GM23338 (cell line): ENCODE measurements around the gene PHACTR1. TPM values are rescaled to one million over a fixed set of nuclear protein-coding genes. Genes with fewer than 3 reads are reported as not detected.
A peak's percentile ranks its signal among the peaks of the same experiment; 100 is the strongest.

ENCODE experiments used
- ATAC-seq: fragments of 200-7000 bp; cut with Tn5 transposase; 3 replicates; pipeline ENCODE4 v1.9.1; 2020
- DNase-seq: peaks from one replicate; pipeline ENCODE4 v3.0.0-alpha.2; 2015; ENCODE audit warnings: low spot score
- H2AFZ ChIP-seq: fragments of 200-600 bp; sonication (generic); 2 replicates; pipeline ENCODE4 v1.8.0; 2016; ENCODE audit warnings: antibody characterized with exemption, mild to moderate bottlenecking, moderate library complexity
- H3F3A ChIP-seq: fragments of 200-600 bp; sonication (generic); replicated peaks from 2 replicates; pipeline ENCODE4 v1.8.0; 2017; ENCODE audit warnings: antibody characterized with exemption, mixed run types, low read depth
- H3K27ac ChIP-seq: fragments of 200-600 bp; sonication (generic); 2 replicates; pipeline ENCODE4 v1.6.1; 2016; ENCODE audit warnings: low read depth
- H3K27me3 ChIP-seq: fragments of 200-600 bp; sonication (generic); 2 replicates; pipeline ENCODE4 v1.8.0; 2016; ENCODE audit warnings: mild to moderate bottlenecking, mixed run types, moderate library complexity; ENCODE audit not compliant: insufficient read depth
- H3K36me3 ChIP-seq: fragments of 200-600 bp; sonication (generic); 2 replicates; pipeline ENCODE4 v1.8.0; 2016; ENCODE audit warnings: mild to moderate bottlenecking; ENCODE audit not compliant: insufficient read depth
- H3K4me1 ChIP-seq: fragments of 200-600 bp; sonication (generic); 2 replicates; pipeline ENCODE4 v1.8.0; 2016; ENCODE audit warnings: mild to moderate bottlenecking, moderate library complexity; ENCODE audit not compliant: insufficient read depth
- H3K4me2 ChIP-seq: fragments of 200-600 bp; sonication (generic); 2 replicates; pipeline ENCODE4 v1.7.1; 2017; ENCODE audit warnings: mixed run types
- H3K4me3 ChIP-seq: fragments of 200-600 bp; sonication (generic); 2 replicates; pipeline ENCODE4 v1.6.1; 2016; ENCODE audit warnings: mixed run types
- H3K79me2 ChIP-seq: fragments of 200-600 bp; sonication (generic); replicated peaks from 2 replicates; pipeline ENCODE4 v1.8.0; 2017; ENCODE audit warnings: mild to moderate bottlenecking; ENCODE audit not compliant: insufficient read depth
- H3K9me2 ChIP-seq: fragments of 200-600 bp; sonication (generic); 2 replicates; pipeline ENCODE4 v1.8.0; 2017; ENCODE audit not compliant: insufficient read depth
- H4K20me1 ChIP-seq: fragments of 200-600 bp; sonication (generic); replicated peaks from 2 replicates; pipeline ENCODE4 v1.8.0; 2017; ENCODE audit warnings: mild to moderate bottlenecking; ENCODE audit not compliant: insufficient read depth
- H3K27ac Mint-ChIP-seq: 2 replicates; pipeline ENCODE4 v1.8.0; 2020; ENCODE audit warnings: inconsistent platforms, mild to moderate bottlenecking, moderate library complexity, mixed read lengths
- H3K27me3 Mint-ChIP-seq: 3 replicates; pipeline ENCODE4 v1.8.0; 2022; ENCODE audit warnings: low read depth, mild to moderate bottlenecking, moderate library complexity, mixed read lengths, inconsistent platforms; ENCODE audit not compliant: insufficient read depth, poor library complexity
- H3K36me3 Mint-ChIP-seq: 3 replicates; pipeline ENCODE4 v1.8.0; 2021; ENCODE audit warnings: low read depth, mild to moderate bottlenecking, inconsistent platforms, moderate library complexity, mixed read lengths
- H3K4me1 Mint-ChIP-seq: 3 replicates; pipeline ENCODE4 v1.8.0; 2020; ENCODE audit warnings: mild to moderate bottlenecking, inconsistent platforms, mixed read lengths
- H3K4me3 Mint-ChIP-seq: 3 replicates; pipeline ENCODE4 v1.8.0; 2021; ENCODE audit warnings: moderate library complexity, mild to moderate bottlenecking, inconsistent platforms, mixed read lengths
- H3K9me3 Mint-ChIP-seq: 3 replicates; pipeline ENCODE4 v1.8.0; 2020; ENCODE audit warnings: moderate library complexity, mild to moderate bottlenecking, inconsistent platforms, mixed read lengths
- CTCF ChIP-seq, 2 experiments: fragments of 200-600 bp in 1 of 2; sonication (generic) in 1 of 2; conservative IDR thresholded peaks; 2 replicates each; pipeline versions ENCODE4 v1.5.1 to v1.6.1; 2016 to 2017; ENCODE audit warnings: antibody characterized with exemption in 2 of 2, low read depth in 2 of 2, mild to moderate bottlenecking in 2 of 2, moderate library complexity in 1 of 2
- ETS1 ChIP-seq: IDR thresholded peaks from 2 replicates; pipeline ENCODE4 v1.6.1; 2016; ENCODE audit warnings: antibody characterized with exemption
- EZH2 ChIP-seq: fragments of 200-600 bp; sonication (generic); IDR thresholded peaks from one replicate; pipeline ENCODE4 v1.8.0; 2017; ENCODE audit warnings: antibody characterized with exemption, mild to moderate bottlenecking, low read depth; ENCODE audit not compliant: unreplicated experiment
- EZH2phosphoT487 ChIP-seq: fragments of 200-600 bp; sonication (generic); IDR thresholded peaks from one replicate; pipeline ENCODE4 v1.8.1; 2018; ENCODE audit warnings: antibody characterized with exemption; ENCODE audit not compliant: unreplicated experiment
- JUNB ChIP-seq: IDR thresholded peaks from one replicate; pipeline ENCODE4 v1.6.1; 2016; ENCODE audit warnings: antibody characterized with exemption; ENCODE audit not compliant: unreplicated experiment
- NANOG ChIP-seq: IDR thresholded peaks from 2 replicates; pipeline ENCODE4 v1.6.1; 2016; ENCODE audit warnings: antibody characterized with exemption, borderline replicate concordance
- POLR2AphosphoS5 ChIP-seq: IDR thresholded peaks from 2 replicates; pipeline ENCODE4 v1.6.1; 2016; ENCODE audit warnings: antibody characterized with exemption, low read depth
- REST ChIP-seq: IDR thresholded peaks from one replicate; pipeline ENCODE4 v1.6.1; 2018; ENCODE audit warnings: antibody characterized with exemption; ENCODE audit not compliant: unreplicated experiment
- ZNF114 ChIP-seq: fragments of 250-450 bp; sonication (Bioruptor Pico); IDR thresholded peaks from 2 replicates; pipeline ENCODE4 v1.5.0; 2020; ENCODE audit warnings: mild to moderate bottlenecking, moderate library complexity
- polyA plus RNA-seq: library from polyadenylated mRNA; unstranded; fragments of >200 nt; fragmentation: Nextera tagmentation; extraction: Ambion mirVana; gene quantifications from 2 replicates; pipeline ENCODE4 v1.2.1, GENCODE V29; 2016
- total RNA-seq: library from RNA; depleted of rRNA; stranded (reverse); fragments of >200 nt; shearing (Covaris generic); gene quantifications from 2 replicates; pipeline ENCODE4 v1.2.3, GENCODE V29; 2014

Gene PHACTR1
- total and polyA plus RNA-seq, 2 experiments from 2014 or later: 5.9 to 19.3 TPM

- Histone ChIP-seq H3K4me3 (no peak overlapping the region), H3K27ac (no peak overlapping the region), H3K4me1 (peaks cover 11% of the 10 kb centered on the region), H2AFZ (no peak overlapping the region), H3K4me2 (no peak overlapping the region), H3K36me3 (no peaks in the 10 kb centered on the region), H3K79me2 (no peaks in the 10 kb centered on the region), H3F3A (no peaks in the 10 kb centered on the region), H4K20me1 (no peaks in the 10 kb centered on the region), H3K27me3 (no peaks in the 10 kb centered on the region), H3K9me2 (no peaks in the 10 kb centered on the region)
- no peak for DNase-seq
- H3K27me3 Mint-ChIP-seq: peaks cover 5% of the 10 kb centered on the region
- no peak overlapping the region for H3K4me3 Mint-ChIP-seq
- no peak overlapping the region for H3K27ac Mint-ChIP-seq
- peaks cover 24% of the 10 kb centered on the region for H3K36me3 Mint-ChIP-seq
- H3K9me3 Mint-ChIP-seq: peaks cover 19% of the 10 kb centered on the region
- ATAC-seq: no peak
- peaks cover 19% of the 10 kb centered on the region for H3K4me1 Mint-ChIP-seq
- no peak for TF ChIP-seq ZNF114
- TF ChIP-seq CTCF (conservative IDR thresholded peaks at IDR 0.05; ENCODE audit: low read depth in 2 of 2): peak in 1 of 2 experiments; percentile 56; a peak in 3 of 4 replicates
These were observed 534.7 kb downstream of the PHACTR1 start for GRCh38 chr6:13251242-13251641.

GRCh38 chr6:13252790-13253189, 536.2 kb downstream of the PHACTR1 start:
- Histone ChIP-seq H3K27ac (no peak overlapping the region), H3K4me1 (peaks cover 11% of the 10 kb centered on the region), H3K27me3 (no peaks in the 10 kb centered on the region), H3K4me3 (no peak overlapping the region), H3K79me2 (no peaks in the 10 kb centered on the region), H3K9me2 (no peaks in the 10 kb centered on the region), H3K36me3 (no peaks in the 10 kb centered on the region), H4K20me1 (no peaks in the 10 kb centered on the region), H3F3A (no peaks in the 10 kb centered on the region), H3K4me2 (no peak overlapping the region), H2AFZ (no peak overlapping the region)
- TF ChIP-seq POLR2AphosphoS5: no peak
- TF ChIP-seq NANOG: no peak
- TF ChIP-seq JUNB: no peak
- TF ChIP-seq REST: no peak
- TF ChIP-seq EZH2phosphoT487: no peak
- no peak for TF ChIP-seq EZH2
- TF ChIP-seq ETS1: no peak
- Mint-ChIP-seq H3K4me3 (no peak overlapping the region), H3K27ac (no peak overlapping the region), H3K4me1 (peaks cover 16% of the 10 kb centered on the region), H3K9me3 (peaks cover 30% of the 10 kb centered on the region), H3K27me3 (peaks cover 6% of the 10 kb centered on the region), H3K36me3 (peaks cover 37% of the 10 kb centered on the region)
- ATAC-seq (no peak), DNase-seq (no peak)
